Subcutaneous adipose tissue (tissue), 4 donors: Measurements from ENCODE around the gene BMERB1. TPM values are rescaled to one million over a fixed set of nuclear protein-coding genes. Genes with fewer than 3 reads are reported as not detected.

Source experiments
- total RNA-seq, 4 donors: library from RNA; depleted of rRNA; stranded (reverse); fragments of >200 nt; gene quantifications; one replicate each; pipeline ENCODE4 v1.1.0, GENCODE V29; 2016
- TF ChIP-seq, protein P1 (sequence below): fragments of 450-650 bp; IDR thresholded peaks from one replicate; pipeline ENCODE4 v1.5.1; 2016; ENCODE audit warnings: low read depth, mild to moderate bottlenecking, control low read depth, antibody characterized with exemption, moderate library complexity

The BMERB1 gene
- total RNA-seq, 4 donors from 2014 or later, result 21.8 to 72.2 (median 34.9) TPM

DNA sequence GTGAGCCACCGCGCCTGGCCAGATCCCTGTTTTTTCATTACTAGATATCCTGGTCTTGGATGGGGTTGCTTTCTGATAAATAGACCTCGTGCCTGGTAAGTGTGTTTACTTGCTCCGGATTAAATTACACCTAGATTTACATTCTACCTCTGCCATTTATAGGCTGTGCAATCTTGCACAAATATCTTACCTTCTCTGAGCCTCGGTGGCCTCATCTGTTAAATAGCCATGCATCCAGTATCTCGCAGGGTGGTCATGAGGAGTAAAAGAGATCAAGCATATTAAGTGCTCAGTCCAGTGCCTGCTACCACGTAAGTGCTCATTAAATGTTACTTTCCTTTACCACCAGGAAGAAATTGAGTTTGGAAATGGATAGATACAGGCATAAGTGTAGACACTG, 98.4 kb downstream of the BMERB1 start:
- TF ChIP-seq, protein P1, sequence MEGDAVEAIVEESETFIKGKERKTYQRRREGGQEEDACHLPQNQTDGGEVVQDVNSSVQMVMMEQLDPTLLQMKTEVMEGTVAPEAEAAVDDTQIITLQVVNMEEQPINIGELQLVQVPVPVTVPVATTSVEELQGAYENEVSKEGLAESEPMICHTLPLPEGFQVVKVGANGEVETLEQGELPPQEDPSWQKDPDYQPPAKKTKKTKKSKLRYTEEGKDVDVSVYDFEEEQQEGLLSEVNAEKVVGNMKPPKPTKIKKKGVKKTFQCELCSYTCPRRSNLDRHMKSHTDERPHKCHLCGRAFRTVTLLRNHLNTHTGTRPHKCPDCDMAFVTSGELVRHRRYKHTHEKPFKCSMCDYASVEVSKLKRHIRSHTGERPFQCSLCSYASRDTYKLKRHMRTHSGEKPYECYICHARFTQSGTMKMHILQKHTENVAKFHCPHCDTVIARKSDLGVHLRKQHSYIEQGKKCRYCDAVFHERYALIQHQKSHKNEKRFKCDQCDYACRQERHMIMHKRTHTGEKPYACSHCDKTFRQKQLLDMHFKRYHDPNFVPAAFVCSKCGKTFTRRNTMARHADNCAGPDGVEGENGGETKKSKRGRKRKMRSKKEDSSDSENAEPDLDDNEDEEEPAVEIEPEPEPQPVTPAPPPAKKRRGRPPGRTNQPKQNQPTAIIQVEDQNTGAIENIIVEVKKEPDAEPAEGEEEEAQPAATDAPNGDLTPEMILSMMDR, result no peak

DNA sequence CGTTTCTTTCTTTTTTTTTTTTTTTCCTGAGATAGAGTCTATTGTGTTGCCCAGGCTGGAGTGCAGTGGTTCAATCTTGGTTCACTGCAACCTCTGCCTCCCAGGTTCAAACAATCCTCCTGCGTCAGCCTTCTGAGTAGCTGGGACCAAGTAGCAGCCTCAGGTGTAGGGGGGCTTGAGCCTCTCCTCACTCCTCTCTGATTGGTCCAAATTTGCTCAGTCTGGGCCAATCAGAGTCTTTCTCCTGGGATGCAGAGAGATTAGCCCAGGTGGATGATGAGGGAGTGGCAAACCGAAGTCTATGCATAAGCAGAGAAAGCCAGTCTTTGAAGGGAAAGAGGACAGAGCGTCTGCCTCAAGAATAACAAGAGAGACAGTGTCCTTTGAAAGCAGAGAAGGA, 99.0 kb downstream of the BMERB1 start:
- TF ChIP-seq, protein P1, result no peak

DNA sequence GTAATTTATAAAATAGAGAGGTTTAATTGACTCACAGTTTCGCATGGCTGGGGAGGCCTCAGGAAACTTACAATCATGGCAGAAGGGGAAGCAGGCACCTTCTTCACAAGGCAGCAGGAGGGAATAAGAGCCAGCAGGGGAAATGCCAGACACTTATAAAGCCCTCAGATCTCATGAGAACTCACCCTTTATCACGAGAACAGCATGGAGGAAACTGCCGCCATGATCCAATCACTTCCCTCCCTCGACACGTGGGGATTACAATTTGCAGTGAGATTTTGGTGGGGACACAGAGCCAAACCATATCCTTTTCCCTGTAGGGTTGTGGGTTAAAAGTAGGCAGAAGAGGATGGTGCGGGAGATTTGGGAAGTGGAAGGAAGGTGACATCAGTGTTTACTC, 101.4 kb downstream of the BMERB1 start:
- TF ChIP-seq, protein P1, result no peak

DNA sequence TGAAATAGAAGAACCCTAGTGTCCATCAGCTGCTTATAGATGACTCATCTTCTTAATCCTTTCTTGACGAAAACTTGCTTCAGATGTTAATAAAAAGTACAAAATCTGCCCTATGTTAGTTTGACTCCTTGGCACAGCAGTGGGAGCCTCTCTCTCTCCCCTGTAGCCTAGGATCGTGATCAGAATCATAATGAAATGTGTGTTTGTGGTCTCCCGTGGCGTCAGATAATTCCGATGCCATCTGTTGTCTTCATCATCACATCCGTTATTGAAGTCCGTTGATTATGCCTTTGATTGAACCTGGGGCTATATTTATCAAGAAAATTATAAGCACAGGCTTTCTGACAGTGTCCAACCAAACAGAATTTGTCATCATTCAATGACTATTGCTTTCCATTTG, 102.5 kb downstream of the BMERB1 start:
- TF ChIP-seq, protein P1, result no peak

DNA sequence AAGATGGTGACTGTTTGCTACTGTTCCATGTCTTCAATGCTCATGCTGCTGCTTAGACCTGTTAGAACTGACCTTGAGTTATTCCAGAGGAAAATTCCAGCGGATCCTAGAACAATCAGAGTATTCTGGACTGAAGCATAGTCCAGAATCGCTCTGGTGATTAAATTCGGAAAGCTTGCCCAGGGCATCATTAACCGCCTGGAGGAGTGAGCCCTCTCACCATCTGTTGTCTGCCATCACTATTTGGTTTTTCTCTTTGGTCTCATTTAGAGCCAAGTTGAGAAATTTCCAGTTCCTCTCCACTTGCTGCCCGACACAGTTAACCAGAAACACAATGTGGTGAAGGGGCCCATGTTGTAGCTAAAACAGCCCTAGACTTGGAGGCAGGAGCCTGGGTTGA, 104.1 kb downstream of the BMERB1 start:
- TF ChIP-seq, protein P1, result no peak

DNA sequence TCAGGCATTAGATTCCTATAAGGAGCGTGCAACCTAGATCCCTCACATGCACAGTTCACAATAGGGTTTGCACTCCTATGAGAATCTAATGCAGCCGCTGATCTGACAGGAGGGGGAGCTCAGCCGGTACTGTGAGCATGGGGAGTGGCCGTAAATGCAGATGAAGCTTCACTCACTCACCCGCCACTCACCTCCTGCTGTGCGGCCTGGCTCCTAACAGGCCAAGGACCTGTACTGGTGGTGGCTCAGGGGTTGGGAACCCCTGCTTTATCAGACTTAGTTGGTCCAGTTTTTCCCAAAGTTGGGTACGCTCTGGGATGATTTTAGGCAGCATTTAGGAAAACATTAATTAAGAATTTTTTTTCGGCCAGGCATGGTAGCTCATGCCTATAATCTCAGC, 104.8 kb downstream of the BMERB1 start:
- TF ChIP-seq, protein P1, result no peak

DNA sequence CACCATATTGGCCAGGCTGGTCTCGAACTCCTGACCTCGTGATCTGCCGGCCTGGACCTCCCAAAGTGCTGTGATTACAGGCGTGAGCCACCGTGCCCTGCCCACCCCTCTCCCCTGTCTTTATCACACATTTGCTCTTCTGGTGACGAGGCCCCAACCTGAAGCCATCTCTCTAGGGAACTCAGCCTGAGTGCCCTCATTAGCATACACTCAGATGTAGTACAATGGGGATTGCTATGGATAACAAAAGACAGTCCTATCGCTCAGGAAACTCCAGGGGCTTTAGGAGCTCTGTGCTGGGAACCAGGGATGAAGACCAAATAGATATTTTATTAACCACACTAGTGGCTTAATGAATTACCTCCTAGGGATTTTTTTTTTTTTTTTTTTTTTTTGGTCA, 107.9 kb downstream of the BMERB1 start:
- TF ChIP-seq, protein P1, result no peak
